ENCODE results near the gene MYO1H. TPM values are rescaled to one million over a fixed set of nuclear protein-coding genes. Genes with fewer than 3 reads are reported as not detected.
"Not testable (repeated sequence)": the region's sequence is repeated elsewhere in the genome, so short reads cannot be mapped to it uniquely, and the experiment has no call there.

Gene MYO1H
- total and polyA plus RNA-seq, 10 donors = 0.05 TPM; not detected in 9

- Histone ChIP-seq H3K4me3 (no peak overlapping the region), H3K9me3 (no peaks in the 10 kb centered on the region), H3K27ac (no peak overlapping the region), H3K4me1 (peaks cover 8 to 17% (median 12%) of the 10 kb centered on the region in 6 donors), H3K36me3 (no peaks in the 10 kb centered on the region), H3K27me3 (replicated peaks in 1 of 7) (no peaks in the 10 kb centered on the region)
- 88 to 96% (median 93%) methylated on average over 7 of the region's 7 CpGs for WGBS, 5 donors
- TF ChIP-seq POLR2A (IDR thresholded peaks at IDR 0.05) = no peak
- TF ChIP-seq CTCF (IDR thresholded peaks at IDR 0.05 in 8 of 11, conservative IDR thresholded peaks at IDR 0.05 in 3 of 11) = no peak
- no peak for TF ChIP-seq POLR2AphosphoS5 (IDR thresholded peaks at IDR 0.05)
- DNase-seq = no peak
- intact Hi-C loops (cut with DNase I; ENCODE audit: low total_unique reads) = loop anchor here (5.0 kb wide), 1 partner anchor 343 kb away; no protein-coding TSS in a partner anchor
Measured at GRCh38 chr12:109434582-109434981, 86.9 kb downstream of the MYO1H start.

- no peaks in the 10 kb centered on the region for H3K36me3 ChIP-seq
- DNase-seq = no peak
- intact Hi-C loops (cut with DNase I; ENCODE audit: low total_unique reads) = no loop called here
- H3K9me3 ChIP-seq = no peaks in the 10 kb centered on the region
- H3K4me3 ChIP-seq = no peak overlapping the region
- no peaks in the 10 kb centered on the region for H3K27me3 ChIP-seq (replicated peaks in 1 of 7)
- no peak for TF ChIP-seq POLR2AphosphoS5 (IDR thresholded peaks at IDR 0.05)
- no peak for TF ChIP-seq CTCF (IDR thresholded peaks at IDR 0.05 in 8 of 11, conservative IDR thresholded peaks at IDR 0.05 in 3 of 11)
- TF ChIP-seq POLR2A (IDR thresholded peaks at IDR 0.05) = no peak
- peaks cover 8 to 17% (median 12%) of the 10 kb centered on the region in 6 donors for H3K4me1 ChIP-seq
- 83 to 88% (median 85%) methylated on average over 17 of the region's 17 CpGs for WGBS, 5 donors
- H3K27ac ChIP-seq = no peak overlapping the region
Measured at GRCh38 chr12:109435428-109436187, 87.9 kb downstream of the MYO1H start.

- Histone ChIP-seq H3K36me3 (no peaks in the 10 kb centered on the region), H3K4me3 (no peak overlapping the region), H3K27ac (no peak overlapping the region), H3K27me3 (replicated peaks in 1 of 7) (no peaks in the 10 kb centered on the region), H3K9me3 (no peaks in the 10 kb centered on the region), H3K4me1 (peaks cover 8 to 17% (median 12%) of the 10 kb centered on the region in 6 donors)
- 69 to 79% (median 69%) methylated on average over 7 of the region's 7 CpGs for WGBS, 5 donors
- DNase-seq = no peak
- intact Hi-C loops (cut with DNase I; ENCODE audit: low total_unique reads) = no loop called here
- TF ChIP-seq CTCF (IDR thresholded peaks at IDR 0.05 in 8 of 11, conservative IDR thresholded peaks at IDR 0.05 in 3 of 11) (no peak), POLR2AphosphoS5 (IDR thresholded peaks at IDR 0.05) (no peak), POLR2A (IDR thresholded peaks at IDR 0.05) (no peak)
Measured at GRCh38 chr12:109436188-109436560, 88.5 kb downstream of the MYO1H start.

GRCh38 chr12:109439181-109439580 lies 91.5 kb downstream of the MYO1H start:
- DNase-seq = no peak
- Histone ChIP-seq H3K36me3 (peaks cover 0 to 20% (median 0%) of the 10 kb centered on the region in 6 donors), H3K4me3 (no peak overlapping the region), H3K9me3 (no peaks in the 10 kb centered on the region), H3K27ac (no peak overlapping the region), H3K27me3 (replicated peaks in 1 of 7) (no peaks in the 10 kb centered on the region), H3K4me1 (no peaks in the 10 kb centered on the region)
- no peak for TF ChIP-seq POLR2AphosphoS5 (IDR thresholded peaks at IDR 0.05)
- TF ChIP-seq POLR2A (IDR thresholded peaks at IDR 0.05) = no peak
- TF ChIP-seq CTCF (IDR thresholded peaks at IDR 0.05 in 8 of 11, conservative IDR thresholded peaks at IDR 0.05 in 3 of 11) = no peak
- 82 to 90% (median 89%) methylated on average over 6 of the region's 6 CpGs for WGBS, 5 donors
- intact Hi-C loops (cut with DNase I; ENCODE audit: low total_unique reads) = no loop called here

- H3K4me3 ChIP-seq; H3K9me3 ChIP-seq; H3K27me3 ChIP-seq (replicated peaks in 1 of 7); DNase-seq; intact Hi-C loops (cut with DNase I; ENCODE audit: low total_unique reads); H3K27ac ChIP-seq; H3K4me1 ChIP-seq: not testable (repeated sequence)
- peaks cover 0 to 27% (median 0%) of the 10 kb centered on the region in 6 donors for H3K36me3 ChIP-seq
- WGBS, 5 donors = 94 to 98% (median 95%) methylated on average over 13 of the region's 13 CpGs
Measured at GRCh38 chr12:109439951-109440350, 92.3 kb downstream of the MYO1H start.

Data from spleen (tissue), 11 donors.